Heart right ventricle (tissue), 16 donors: ENCODE measurements around the gene C4orf50. TPM values are rescaled to one million over a fixed set of nuclear protein-coding genes. Genes with fewer than 3 reads are reported as not detected.

ENCODE experiments used
- ATAC-seq, 8 donors: fragments of 200-7000 bp; cut with Tn5 transposase; one replicate each; pipeline ENCODE4 v1.9.1; 2020; ENCODE audit warnings: mild to moderate bottlenecking in 8 of 8, moderate library complexity in 8 of 8, moderate number of reproducible peaks in 1 of 8
- DNase-seq, 2 donors: peaks; one replicate each; pipeline ENCODE4 v3.0.0-alpha.2; 2020
- H3K27ac ChIP-seq, 10 donors: fragments of 200-600 bp; sonication (generic) in 2 of 10; one replicate each; pipeline versions ENCODE4 v1.5.0 to v1.8.0; 2020 to 2022; ENCODE audit warnings: mild to moderate bottlenecking in 3 of 10
- H3K27me3 ChIP-seq, 7 donors: fragments of 200-600 bp; one replicate each; pipeline ENCODE4 v1.8.0; 2021 to 2022; ENCODE audit warnings: mild to moderate bottlenecking in 2 of 7
- H3K36me3 ChIP-seq, 9 donors: fragments of 200-600 bp; sonication (generic) in 1 of 9; one replicate each; pipeline versions ENCODE4 v1.5.0 to v1.8.0; 2020 to 2022; ENCODE audit warnings: mild to moderate bottlenecking in 2 of 9
- H3K4me1 ChIP-seq, 9 donors: fragments of 200-600 bp; sonication (generic) in 1 of 9; one replicate each; pipeline versions ENCODE4 v1.5.0 to v1.8.0; 2020 to 2022; ENCODE audit warnings: mild to moderate bottlenecking in 4 of 9
- H3K4me3 ChIP-seq, 10 donors: fragments of 200-600 bp; sonication (generic) in 2 of 10; one replicate each; pipeline versions ENCODE4 v1.5.0 to v1.8.0; 2020 to 2022; ENCODE audit warnings: mild to moderate bottlenecking in 7 of 10, moderate library complexity in 2 of 10
- H3K9me3 ChIP-seq, 11 donors: fragments of 200-600 bp in 10 of 11; sonication (generic) in 2 of 11; one replicate each; pipeline versions ENCODE4 v1.5.0 to v1.8.0; 2013 to 2022; ENCODE audit warnings: mild to moderate bottlenecking in 2 of 11, control low read depth in 1 of 11, moderate library complexity in 1 of 11
- WGBS, 2 donors: extraction: QIAGEN DNeasy Blood & Tissue Kit; methylation state at CpG; one replicate each; pipeline ENCODE4 v1.1.7; 2013; ENCODE audit warnings: inconsistent platforms in 1 of 2; 5-methylcytosine and 5-hydroxymethylcytosine counted together
- intact Hi-C, 10 donors: fragments of 100-400 bp; cut with DNase I; formaldehyde crosslinking; loops; one replicate each; pipeline versions ENCODE4 v1.11.1 to v1.14.2; 2022
- polyA plus RNA-seq, 2 donors: library from polyadenylated mRNA; stranded (reverse); fragments of 200-250 nt; gene quantifications; one replicate each; pipeline ENCODE4 v1.2.3, GENCODE V29; 2013
- total RNA-seq, 10 donors: library from RNA; stranded (reverse); fragmentation: NEBNext Ultra II Directional in 3 of 10; extraction: Animal tissue kit (Norgen Biotek cat#: 25700) in 3 of 10; gene quantifications; one replicate each; pipeline versions ENCODE4 v1.2.1 to v1.2.4, GENCODE V29; 2021 to 2023
- TF ChIP-seq, protein P1 (sequence below), 9 donors: fragments of 200-600 bp; sonication (generic) in 2 of 9; IDR thresholded peaks; one replicate each; pipeline versions ENCODE4 v1.5.0 to v1.8.0; 2021 to 2022; ENCODE audit warnings: antibody characterized with exemption in 9 of 9, mild to moderate bottlenecking in 5 of 9, moderate library complexity in 1 of 9
- donor health status: Arrhythmogenic right ventricular cardiomyopathy.
- donor health status: ischemic (EF 13 %, LVEDD 7.1; RV severe dilation, severe dysfunction).
- donor health status: healthy with polysubstance abuse.
- donor health status: DM: no; HTN: yes; CAD: no.
- donor health status: DM: no; HTN: no; CAD: no.
- donor health status: ischemic (EF 25% LVEDD 6.9; RV normal size, moderate dysfunction).
- donor health status: ischemic (EF 25% LVEDD 5.7; RV mildly dilated, moderate dysfunction).
- donor health status: healthy.
- donor health status: DM: yes; HTN: yes; CAD: no.
- donor health status: Ischemic cardiomyopathy.
- donor health status: ischemic (EF 35%, LVEDD 5.7; RV mildly dilated, moderate dysfunction).
- donor health status: nonischemic (EF 11% LVEDD 7.7; RV severe dilation, severe dysfunction).
- donor health status: DM: yes; HTN: yes; CAD: no.
- donor health status: PGD.
- donor health status: ischemic (EF 29% LVEDD 5.4; RV normal size, mild dysfunction).
- donor health status: nonischemic (EF 23%, LVEDD 6.1; RV moderate dilation, normal function).

The C4orf50 gene
- total and polyA plus RNA-seq, 12 donors, result 0.05 TPM; not detected in 11

DNA sequence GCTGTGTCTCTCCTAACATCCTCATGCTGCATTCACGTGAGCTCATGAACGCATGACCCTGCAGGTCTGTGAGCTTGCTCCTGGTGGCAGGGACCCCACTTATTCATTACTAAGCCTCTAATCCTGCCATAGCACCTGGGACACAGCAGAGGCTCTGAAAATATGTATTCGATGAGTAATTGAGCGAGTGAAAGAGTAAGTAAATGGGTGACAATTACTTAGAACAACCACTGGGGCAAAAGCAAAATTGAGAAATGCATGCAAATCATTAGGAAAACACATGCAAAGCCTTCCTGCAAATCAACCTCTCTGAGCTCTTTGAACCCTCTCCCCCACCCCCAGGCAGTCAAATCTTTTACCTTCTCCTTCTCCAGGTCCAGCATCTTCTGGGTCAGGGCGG is 23.6 kb upstream of the C4orf50 start:
- H3K27me3 ChIP-seq, result peaks cover 0 to 68% (median 36%) of the 10 kb centered on the region in 7 donors
- no peak overlapping the region for H3K4me3 ChIP-seq
- intact Hi-C loops, result no loop called here
- no peak for ATAC-seq
- no peak overlapping the region for H3K27ac ChIP-seq
- 79 to 87% methylated on average over 5 of the region's 5 CpGs for WGBS, 2 donors
- no peaks in the 10 kb centered on the region for H3K9me3 ChIP-seq
- no peaks in the 10 kb centered on the region for H3K4me1 ChIP-seq
- TF ChIP-seq, protein P1, sequence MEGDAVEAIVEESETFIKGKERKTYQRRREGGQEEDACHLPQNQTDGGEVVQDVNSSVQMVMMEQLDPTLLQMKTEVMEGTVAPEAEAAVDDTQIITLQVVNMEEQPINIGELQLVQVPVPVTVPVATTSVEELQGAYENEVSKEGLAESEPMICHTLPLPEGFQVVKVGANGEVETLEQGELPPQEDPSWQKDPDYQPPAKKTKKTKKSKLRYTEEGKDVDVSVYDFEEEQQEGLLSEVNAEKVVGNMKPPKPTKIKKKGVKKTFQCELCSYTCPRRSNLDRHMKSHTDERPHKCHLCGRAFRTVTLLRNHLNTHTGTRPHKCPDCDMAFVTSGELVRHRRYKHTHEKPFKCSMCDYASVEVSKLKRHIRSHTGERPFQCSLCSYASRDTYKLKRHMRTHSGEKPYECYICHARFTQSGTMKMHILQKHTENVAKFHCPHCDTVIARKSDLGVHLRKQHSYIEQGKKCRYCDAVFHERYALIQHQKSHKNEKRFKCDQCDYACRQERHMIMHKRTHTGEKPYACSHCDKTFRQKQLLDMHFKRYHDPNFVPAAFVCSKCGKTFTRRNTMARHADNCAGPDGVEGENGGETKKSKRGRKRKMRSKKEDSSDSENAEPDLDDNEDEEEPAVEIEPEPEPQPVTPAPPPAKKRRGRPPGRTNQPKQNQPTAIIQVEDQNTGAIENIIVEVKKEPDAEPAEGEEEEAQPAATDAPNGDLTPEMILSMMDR (IDR thresholded peaks at IDR 0.05), result no peak
- DNase-seq, result no peak
- no peaks in the 10 kb centered on the region for H3K36me3 ChIP-seq

DNA sequence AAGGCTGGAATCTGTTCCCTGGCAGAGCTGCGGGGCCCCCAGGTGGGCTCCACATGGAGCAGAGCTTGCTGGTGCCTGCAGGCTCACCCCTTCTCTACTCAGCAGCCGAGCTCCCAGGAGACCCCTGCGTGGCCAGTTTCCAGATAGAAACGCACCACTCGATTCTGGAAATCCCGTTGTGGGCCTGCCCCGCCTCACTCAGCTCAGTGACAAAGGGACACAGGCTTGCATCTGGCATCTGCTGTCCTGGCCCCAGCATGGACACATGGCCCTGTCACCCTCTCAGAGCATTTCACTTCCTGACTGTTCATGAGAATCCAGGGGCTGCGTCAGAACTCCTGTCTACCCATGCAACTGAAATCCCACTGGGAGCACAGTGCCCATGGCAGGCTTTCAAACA is 20.5 kb upstream of the C4orf50 start:
- WGBS, 2 donors, result 68 to 79% methylated on average over 8 of the region's 8 CpGs
- H3K9me3 ChIP-seq, result no peaks in the 10 kb centered on the region
- ATAC-seq, result no peak
- no peak overlapping the region for H3K27ac ChIP-seq
- no peaks in the 10 kb centered on the region for H3K36me3 ChIP-seq
- no peak for DNase-seq
- TF ChIP-seq, protein P1 (IDR thresholded peaks at IDR 0.05), result no peak
- H3K4me3 ChIP-seq, result no peak overlapping the region
- intact Hi-C loops, result no loop called here
- no peaks in the 10 kb centered on the region for H3K4me1 ChIP-seq
- H3K27me3 ChIP-seq, result peaks cover 0 to 45% (median 9%) of the 10 kb centered on the region in 7 donors

DNA sequence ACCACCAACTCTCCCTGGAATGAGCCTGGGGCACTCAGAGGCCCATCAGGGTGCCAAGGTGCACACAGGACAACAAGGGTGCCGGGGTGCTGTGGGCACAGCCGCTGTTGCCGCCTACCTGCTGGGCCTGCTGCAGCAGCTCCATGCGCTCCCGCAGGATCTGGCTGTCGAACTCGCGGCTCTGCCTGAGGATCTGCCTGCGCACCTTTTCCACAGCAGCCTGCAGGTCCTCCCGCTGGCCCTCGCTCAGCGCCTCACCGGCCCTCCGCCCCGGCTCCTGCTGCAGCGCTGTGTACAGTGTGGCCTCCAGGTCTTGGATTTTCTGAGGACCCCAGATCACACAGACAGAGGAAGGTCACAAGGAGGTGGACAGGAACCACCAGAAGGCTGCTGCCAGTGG is 17.6 kb upstream of the C4orf50 start:
- Histone ChIP-seq H3K27ac (no peak overlapping the region), H3K36me3 (no peaks in the 10 kb centered on the region), H3K4me1 (peaks cover 0 to 3% (median 0%) of the 10 kb centered on the region in 9 donors), H3K9me3 (no peaks in the 10 kb centered on the region), H3K27me3 (peaks cover 0 to 16% (median 0%) of the 10 kb centered on the region in 7 donors), H3K4me3 (no peak overlapping the region)
- 94 to 96% methylated on average over 16 of the region's 16 CpGs for WGBS, 2 donors
- intact Hi-C loops, result no loop called here
- no peak for ATAC-seq
- DNase-seq, result no peak
- TF ChIP-seq, protein P1 (IDR thresholded peaks at IDR 0.05), result no peak

DNA sequence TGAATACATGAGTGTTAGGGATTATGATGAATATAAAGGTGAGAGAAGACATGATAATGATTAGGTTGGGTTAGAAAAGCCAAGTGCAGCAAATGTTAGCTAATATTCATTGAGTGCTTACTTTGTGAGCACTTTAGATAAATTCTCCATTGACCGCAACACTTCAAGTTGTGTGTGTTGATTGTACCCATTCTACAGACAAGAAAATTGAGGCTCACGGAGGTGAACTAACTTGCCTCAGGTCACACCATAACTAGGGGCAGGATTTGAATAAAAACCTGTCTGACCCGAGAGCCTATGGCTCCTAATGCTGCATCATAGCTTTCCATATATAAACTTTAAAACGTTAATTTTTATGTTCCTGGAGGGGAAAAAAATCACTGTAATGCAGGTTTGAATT is 15.2 kb upstream of the C4orf50 start:
- H3K36me3 ChIP-seq, result no peaks in the 10 kb centered on the region
- peaks cover 0 to 24% (median 6%) of the 10 kb centered on the region in 7 donors for H3K27me3 ChIP-seq
- TF ChIP-seq, protein P1 (IDR thresholded peaks at IDR 0.05), result no peak
- intact Hi-C loops, result no loop called here
- H3K27ac ChIP-seq, result no peak overlapping the region
- H3K4me1 ChIP-seq, result peaks cover 0 to 3% (median 0%) of the 10 kb centered on the region in 9 donors
- 64 to 65% methylated on average over 4 of the region's 4 CpGs for WGBS, 2 donors
- no peak overlapping the region for H3K4me3 ChIP-seq
- H3K9me3 ChIP-seq, result no peaks in the 10 kb centered on the region
- ATAC-seq, result no peak
- DNase-seq, result no peak
